OCI-LY3 (cell line): Measurements from ENCODE around the gene BLM.

ENCODE experiments used
- CTCF ChIP-seq: fragments of 200-600, 300-600 bp; sonication (generic); IDR thresholded peaks from 2 replicates; pipeline ENCODE4 v1.5.1; 2014; ENCODE audit warnings: antibody characterized with exemption, low read length, low read depth
- EZH2phosphoT487 ChIP-seq: fragments of 200-600 bp; shearing (Covaris generic); IDR thresholded peaks from 2 replicates; pipeline ENCODE4 v1.6.1; 2018; ENCODE audit warnings: antibody characterized with exemption, mixed run types, low read depth

- TF ChIP-seq CTCF = no peak
- no peak for TF ChIP-seq EZH2phosphoT487
Measured at GRCh38 chr15:90860942-90861675, 144.0 kb downstream of the BLM start.
